ENCODE measurements around the gene TACC2.

DNA sequence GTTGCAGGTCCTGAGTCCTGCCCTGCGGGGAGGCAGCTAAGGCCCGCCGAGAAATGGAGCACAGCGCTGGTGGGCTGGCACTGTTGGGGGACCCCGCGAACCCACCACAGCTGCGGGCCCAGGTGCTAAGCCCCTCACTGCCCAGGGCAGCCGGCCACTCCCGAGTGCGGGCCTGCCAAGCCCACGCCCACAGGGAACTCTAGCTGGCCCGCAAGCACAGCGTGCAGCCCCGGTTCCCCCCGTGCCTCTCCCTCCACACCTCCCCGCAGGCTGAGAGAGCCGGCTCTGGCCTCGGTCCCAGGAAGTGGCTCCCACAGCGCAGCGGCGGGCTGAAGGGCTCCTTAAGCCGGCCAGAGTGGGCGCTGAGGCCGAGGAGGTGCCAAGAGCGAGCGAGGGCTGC, 10.5 kb upstream of the TACC2 start:
- TF ChIP-seq CTCF (IDR thresholded peaks at IDR 0.05; ENCODE audit: low read length) (no peak), EZH2 (IDR thresholded peaks at IDR 0.05; ENCODE audit: borderline replicate concordance, low read length) (no peak)
